AML-193 (cell line): ENCODE data around the gene INPP5J.
"Not testable (repeated sequence)": the region's sequence is repeated elsewhere in the genome, so short reads cannot be mapped to it uniquely, and the experiment has no call there.

Experiments
- DNase-seq, 2 experiments: peaks; one replicate each; lab custom pipeline; 2025; lab: John Stamatoyannopoulos, UW

Gene INPP5J

GRCh38 chr22:31086703-31087330 lies 35.9 kb upstream of the INPP5J start:
- DNase-seq, result no peak

GRCh38 chr22:31087744-31088215 lies 35.0 kb upstream of the INPP5J start:
- no peak for DNase-seq

GRCh38 chr22:31088233-31088986 lies 34.4 kb upstream of the INPP5J start:
- DNase-seq, result no peak

GRCh38 chr22:31089160-31090100 lies 33.3 kb upstream of the INPP5J start:
- peak in 1 of 2 experiments; percentile 29 for DNase-seq

- DNase-seq, result no peak
Measured at GRCh38 chr22:31090217-31091085, 32.3 kb upstream of the INPP5J start.

- no peak for DNase-seq
Measured at GRCh38 chr22:31091106-31091975, 31.4 kb upstream of the INPP5J start.

- no peak for DNase-seq
Measured at GRCh38 chr22:31092161-31092560, 30.6 kb upstream of the INPP5J start.

GRCh38 chr22:31093086-31093850 lies 29.5 kb upstream of the INPP5J start:
- no peak for DNase-seq

GRCh38 chr22:31094021-31094551 lies 28.7 kb upstream of the INPP5J start:
- no peak for DNase-seq

- no peak for DNase-seq
Measured at GRCh38 chr22:31094741-31095140, 28.0 kb upstream of the INPP5J start.

- DNase-seq, result no peak
Measured at GRCh38 chr22:31095637-31096249, 27.0 kb upstream of the INPP5J start.

- DNase-seq, result no peak
Measured at GRCh38 chr22:31096657-31097279, 26.0 kb upstream of the INPP5J start.

- DNase-seq, result not testable (repeated sequence)
Measured at GRCh38 chr22:31097539-31097938, 25.2 kb upstream of the INPP5J start.

GRCh38 chr22:31097941-31098631 lies 24.7 kb upstream of the INPP5J start:
- no peak for DNase-seq

- no peak for DNase-seq
Measured at GRCh38 chr22:31098632-31099110, 24.1 kb upstream of the INPP5J start.

- no peak for DNase-seq
Measured at GRCh38 chr22:31099386-31099785, 23.4 kb upstream of the INPP5J start.
